Measurements from ENCODE around the gene DDX49. TPM values are rescaled to one million over a fixed set of nuclear protein-coding genes. Genes with fewer than 3 reads are reported as not detected.

DDX49 gene
- polyA plus RNA-seq, 1 of the 3 experiments (the other 2 are of a cell fraction) = 86.8 TPM

- Histone ChIP-seq H3K4me3 (ENCODE audit: low read depth in 2 of 2, low read length in 1 of 2) (peak overlapping the region in 1 of 2 experiments; percentile 87; a peak in 2 of 4 replicates), H3K9me2 (no peaks in the 10 kb centered on the region), H3F3A (replicated peaks; ENCODE audit: insufficient read depth) (peaks cover 11% of the 10 kb centered on the region), H3K4me2 (peak overlapping the region; percentile 97), H3K27ac (ENCODE audit: low read depth in 2 of 2, low read length in 1 of 2) (no peak overlapping the region), H3K36me3 (replicated peaks in 1 of 2; ENCODE audit: control insufficient read depth in 1 of 2, insufficient read depth in 2 of 2, low read length in 1 of 2) (peaks cover 3 to 31% of the 10 kb centered on the region in 2 experiments), H3K9me3 (no peaks in the 10 kb centered on the region), H3K9ac (peak overlapping the region; percentile 93; the same call in 1 of the 2 replicates), H3K79me2 (ENCODE audit: insufficient read depth) (peaks cover 46% of the 10 kb centered on the region), H4K20me1 (ENCODE audit: insufficient read depth) (0 out of 2 replicates have a peak, but pooled peaks cover 5% of the 10 kb centered on the region), H3K27me3 (ENCODE audit: insufficient read depth) (no peaks in the 10 kb centered on the region), H3K4me1 (ENCODE audit: control insufficient read depth in 1 of 2, insufficient read depth in 2 of 2, low read depth in 1 of 2, low read length in 1 of 2) (peaks cover 0 to 10% of the 10 kb centered on the region in 2 experiments; a peak in 1 of 4 replicates), H2AFZ (ENCODE audit: low read depth) (no peak overlapping the region)
- DNase-seq = no peak
- ChIA-PET POLR2A (no interaction called here), CTCF (interaction anchor here (0.6 to 1.7 kb wide), 6 partner anchors 10 to 488 kb away, joined by 3 to 8 read pairs (median 5); partner anchors contain the start of genes COPE and DDX49)
- TF ChIP-seq YY1 (IDR thresholded peaks at IDR 0.05; ENCODE audit: low read depth) (no peak), SMC3 (IDR thresholded peaks at IDR 0.05; ENCODE audit: low read depth, low read length) (no peak), NFIC (IDR thresholded peaks at IDR 0.05; ENCODE audit: borderline replicate concordance) (no peak), CHD2 (IDR thresholded peaks at IDR 0.05; ENCODE audit: low read length, partially characterized antibody) (no peak), RCOR1 (IDR thresholded peaks at IDR 0.05; ENCODE audit: low read length) (no peak)
- WGBS (ENCODE audit: low lambda C conversion rate) = 89% methylated on average over 3 of the region's 3 CpGs
These were observed 19.6 kb downstream of the DDX49 start for GRCh38 chr19:18939163-18939562.

- CTCF ChIA-PET = interaction anchor here (0.6 to 1.7 kb wide), 10 partner anchors 11 to 489 kb away, joined by 3 to 8 read pairs (median 3); partner anchors contain the start of genes COPE and DDX49
- Histone ChIP-seq H3K4me3 (ENCODE audit: low read depth in 2 of 2, low read length in 1 of 2) (peak overlapping the region; percentile 68 to 87), H3K9me3 (no peaks in the 10 kb centered on the region), H4K20me1 (ENCODE audit: insufficient read depth) (0 out of 2 replicates have a peak, but pooled peaks cover 5% of the 10 kb centered on the region), H3F3A (replicated peaks; ENCODE audit: insufficient read depth) (peaks cover 8% of the 10 kb centered on the region), H2AFZ (ENCODE audit: low read depth) (peak overlapping the region; percentile 68; the same call in 1 of the 2 replicates), H3K27ac (ENCODE audit: low read depth in 2 of 2, low read length in 1 of 2) (peak overlapping the region; percentile 44 to 70; a peak in 3 of 4 replicates), H3K4me1 (ENCODE audit: control insufficient read depth in 1 of 2, insufficient read depth in 2 of 2, low read depth in 1 of 2, low read length in 1 of 2) (peaks cover 0 to 10% of the 10 kb centered on the region in 2 experiments; a peak in 1 of 4 replicates), H3K79me2 (ENCODE audit: insufficient read depth) (peaks cover 42% of the 10 kb centered on the region), H3K9me2 (no peaks in the 10 kb centered on the region), H3K36me3 (replicated peaks in 1 of 2; ENCODE audit: control insufficient read depth in 1 of 2, insufficient read depth in 2 of 2, low read length in 1 of 2) (peaks cover 3 to 21% of the 10 kb centered on the region in 2 experiments), H3K9ac (peak overlapping the region; percentile 93), H3K4me2 (peak overlapping the region; percentile 97), H3K27me3 (ENCODE audit: insufficient read depth) (no peaks in the 10 kb centered on the region)
- DNase-seq = peak; percentile 73
- WGBS (ENCODE audit: low lambda C conversion rate) = 2% methylated on average over 29 of the region's 47 CpGs
- POLR2A ChIA-PET = interaction anchor here (1.0 kb wide), 1 partner anchor 11 kb away, joined by 3 read pairs; no protein-coding TSS in a partner anchor
- TF ChIP-seq GATA2 (CRISPR knock-in tag; IDR thresholded peaks at IDR 0.05) = no peak
- peak; percentile 43; the same call in 1 of the 2 replicates for TF ChIP-seq SIN3A (IDR thresholded peaks at IDR 0.05; ENCODE audit: borderline replicate concordance, low read depth, low read length)
- TF ChIP-seq CTCF (IDR thresholded peaks at IDR 0.05) = no peak
- no peak for TF ChIP-seq USF1 (IDR thresholded peaks at IDR 0.05; ENCODE audit: borderline replicate concordance, low read depth)
- no peak for TF ChIP-seq RFX5 (IDR thresholded peaks at IDR 0.05; ENCODE audit: low read length)
- peak; percentile 15; the same call in 1 of the 2 replicates for TF ChIP-seq TCF12 (IDR thresholded peaks at IDR 0.05)
- TF ChIP-seq ZBTB33 (IDR thresholded peaks at IDR 0.05; ENCODE audit: borderline replicate concordance, low read depth) = no peak
- TF ChIP-seq ELF1 (IDR thresholded peaks at IDR 0.05) = no peak
- TF ChIP-seq CHD2 (IDR thresholded peaks at IDR 0.05; ENCODE audit: low read length, partially characterized antibody) = peak; percentile 73
- peak; percentile 46; the same call in 1 of the 2 replicates for TF ChIP-seq FOSL2 (IDR thresholded peaks at IDR 0.05; ENCODE audit: borderline replicate concordance, low read depth)
- no peak for TF ChIP-seq SMC3 (IDR thresholded peaks at IDR 0.05; ENCODE audit: low read depth, low read length)
- TF ChIP-seq TEAD4 (IDR thresholded peaks at IDR 0.05; ENCODE audit: borderline replicate concordance, insufficient read depth) = 0 out of 2 replicates have a peak, but pooled peaks have one; percentile 47
These were observed 20.6 kb downstream of the DDX49 start for GRCh38 chr19:18939922-18940768.
